GM23248 (cell line): ENCODE data around the gene DNPH1.

Source experiments
- EZH2 ChIP-seq: fragments of 200-600 bp; sonication (generic); IDR thresholded peaks from 2 replicates; pipeline ENCODE4 v1.6.1; 2018; ENCODE audit warnings: antibody characterized with exemption, mild to moderate bottlenecking; ENCODE audit not compliant: insufficient read depth, poor library complexity, severe bottlenecking
- EZH2phosphoT487 ChIP-seq: fragments of 200-600 bp; sonication (generic); IDR thresholded peaks from 2 replicates; pipeline ENCODE4 v1.6.1; 2018; ENCODE audit warnings: antibody characterized with exemption, moderate library complexity, mild to moderate bottlenecking, low read depth; ENCODE audit not compliant: insufficient read depth

- no peak for TF ChIP-seq EZH2phosphoT487
- TF ChIP-seq EZH2: no peak
Observed at GRCh38 chr6:43181621-43181941, 47.7 kb downstream of the DNPH1 start.
